Ovary (tissue), 3 donors: Measurements from ENCODE around the gene STIM2.

Source experiments
- CTCF ChIP-seq, 3 donors: fragments of 450-650 bp in 2 of 3; fragments of 200-600 bp in 1 of 3; IDR thresholded peaks; one replicate each; pipeline versions ENCODE4 v1.5.1 to v1.8.0; 2016 to 2022; ENCODE audit warnings: antibody characterized with exemption in 3 of 3, mild to moderate bottlenecking in 1 of 3
- POLR2A ChIP-seq: fragments of 450-650 bp; IDR thresholded peaks from one replicate; pipeline ENCODE4 v1.6.1; 2017; ENCODE audit warnings: antibody characterized with exemption, mild to moderate bottlenecking, moderate library complexity
- donor health status: DM: no; HTN: no; CAD: no.

- TF ChIP-seq CTCF (IDR thresholded peaks at IDR 0.05) = peak; percentile 29 to 68 (median 61)
- TF ChIP-seq POLR2A = peak; percentile 65
Observed at GRCh38 chr4:26860157-26860921, at the start of gene STIM2.
